GM12878 (cell line): Measurements from ENCODE around the gene MALSU1. TPM values are rescaled to one million over a fixed set of nuclear protein-coding genes. Genes with fewer than 3 reads are reported as not detected.

ENCODE experiments used
- ATAC-seq: fragments of 200-7000 bp; cut with Tn5 transposase; 3 replicates; pipeline ENCODE4 v1.9.1; 2020; ENCODE audit warnings: mild to moderate bottlenecking, moderate library complexity
- BruUV-seq: library from RNA; stranded (reverse); fragments of 400-500 nt; replicated peaks from 2 replicates; lab custom pipeline; 2021; lab: Mats Ljungman, UMichigan
- CTCF ChIA-PET: fragments of 300-600 bp; sonication (Branson Sonifier 250); formaldehyde crosslinking; extraction: SDS; loops from one replicate; lab custom pipeline; 2021; ENCODE audit warnings: inconsistent platforms; lab: Yijun Ruan, JAX
- POLR2A ChIA-PET: fragments of 350-600 bp; formaldehyde crosslinking; extraction: SDS; loops from one replicate; lab custom pipeline; 2021; ENCODE audit warnings: inconsistent platforms; lab: Charles Lee
- RAD21 ChIA-PET: fragments of 300-600 bp; sonication (Branson Sonifier 250); formaldehyde crosslinking; loops from one replicate; lab custom pipeline; 2023; ENCODE audit warnings: antibody characterized with exemption; ENCODE audit not compliant: unreplicated experiment; lab: Charles Lee
- SMC1A ChIA-PET: fragments of 300-600 bp; sonication (Branson Sonifier 250); formaldehyde crosslinking; loops from one replicate; lab custom pipeline; 2023; ENCODE audit not compliant: unreplicated experiment, uncharacterized antibody; lab: Charles Lee
- DNase-seq: peaks from one replicate; pipeline ENCODE4 v3.0.0-alpha.2; 2011; ENCODE audit warnings: low read depth, low spot score
- FAIRE-seq: peaks from 3 replicates; lab custom pipeline; 2011; peaks lifted over from hg19 to GRCh38; lab: Jason Lieb, UNC
- H2AFZ ChIP-seq: 2 replicates; pipeline ENCODE4 v1.6.0; 2011; ENCODE audit warnings: low read depth, low read length, control low read depth; ENCODE audit not compliant: control insufficient read depth
- H3K27ac ChIP-seq: 2 replicates; pipeline ENCODE4 v1.5.1; 2011; ENCODE audit warnings: control low read depth; ENCODE audit not compliant: control insufficient read depth, insufficient read depth
- H3K27me3 ChIP-seq, 2 experiments: replicated peaks in 1 of 2; 2 replicates each; pipeline versions ENCODE4 v1.6.0 to v1.6.1; 2011; ENCODE audit warnings: low read length in 1 of 2; ENCODE audit not compliant: control insufficient read depth in 2 of 2, insufficient read depth in 2 of 2
- H3K36me3 ChIP-seq, 2 experiments: 2 replicates each; pipeline ENCODE4 v1.5.1; 2011; ENCODE audit warnings: low read length in 1 of 2; ENCODE audit not compliant: control insufficient read depth in 2 of 2, insufficient read depth in 2 of 2
- H3K4me1 ChIP-seq: 2 replicates; pipeline ENCODE4 v1.6.1; 2011; ENCODE audit warnings: mild to moderate bottlenecking, low read length, moderate library complexity, mixed read lengths; ENCODE audit not compliant: control insufficient read depth, insufficient read depth
- H3K4me2 ChIP-seq: 2 replicates; pipeline ENCODE4 v1.6.0; 2011; ENCODE audit warnings: control low read depth; ENCODE audit not compliant: control insufficient read depth, insufficient read depth
- H3K4me3 ChIP-seq: fragments of 200-600 bp; sonication (generic); 2 replicates; pipeline ENCODE4 v1.5.1; 2016
- H3K79me2 ChIP-seq: 2 replicates; pipeline ENCODE4 v1.6.0; 2011; ENCODE audit warnings: low read length; ENCODE audit not compliant: control insufficient read depth, insufficient read depth
- H3K9ac ChIP-seq: 2 replicates; pipeline ENCODE4 v1.8.0; 2011; ENCODE audit warnings: low read length, control low read depth, mixed read lengths; ENCODE audit not compliant: control insufficient read depth, insufficient read depth
- H3K9me3 ChIP-seq: replicated peaks from 3 replicates; pipeline ENCODE4 v1.5.1; 2011; ENCODE audit warnings: mild to moderate bottlenecking, low read length; ENCODE audit not compliant: control insufficient read depth, insufficient read depth
- H4K20me1 ChIP-seq: 2 replicates; pipeline ENCODE4 v1.6.0; 2011; ENCODE audit not compliant: control insufficient read depth, insufficient read depth
- HCFC1 ChIP-seq: fragments of 150-350 bp; IDR thresholded peaks from 2 replicates; pipeline ENCODE4 v1.6.1; 2014; ENCODE audit warnings: low read length
- HDAC2 ChIP-seq: fragments of 200-600 bp; sonication (generic); IDR thresholded peaks from 2 replicates; pipeline ENCODE4 v1.6.1; 2017
- MEF2A ChIP-seq: IDR thresholded peaks from 2 replicates; pipeline ENCODE4 v1.6.1; 2011; ENCODE audit warnings: low read depth, mild to moderate bottlenecking, low read length, moderate library complexity; ENCODE audit not compliant: insufficient read depth
- NFYB ChIP-seq: IDR thresholded peaks from 2 replicates; pipeline ENCODE4 v1.6.1; 2011; ENCODE audit warnings: low read depth, mild to moderate bottlenecking, low read length, improper control_type of control experiment, moderate library complexity; ENCODE audit not compliant: insufficient read depth
- NR2C1 ChIP-seq: fragments of 450-650 bp; IDR thresholded peaks from 2 replicates; pipeline ENCODE4 v1.6.1; 2017; ENCODE audit warnings: antibody characterized with exemption, mild to moderate bottlenecking, moderate library complexity
- SPI1 ChIP-seq: IDR thresholded peaks from 2 replicates; pipeline ENCODE4 v1.6.1; 2011; ENCODE audit warnings: low read depth, mild to moderate bottlenecking, low read length, moderate library complexity, borderline replicate concordance; ENCODE audit not compliant: insufficient read depth
- SREBF2 ChIP-seq: IDR thresholded peaks from 2 replicates; pipeline ENCODE4 v1.6.1; 2012; ENCODE audit warnings: mild to moderate bottlenecking, low read length
- STAT3 ChIP-seq: IDR thresholded peaks from 2 replicates; pipeline ENCODE4 v1.6.1; 2011; ENCODE audit warnings: low read depth, low read length, improper control_type of control experiment
- TARDBP ChIP-seq: IDR thresholded peaks from 2 replicates; pipeline ENCODE4 v1.6.1; 2016; ENCODE audit warnings: borderline replicate concordance
- TCF3 ChIP-seq: IDR thresholded peaks from 2 replicates; pipeline ENCODE4 v1.6.1; 2012; ENCODE audit warnings: low read depth, mild to moderate bottlenecking, low read length, borderline replicate concordance; ENCODE audit not compliant: insufficient read depth
- WGBS: methylation state at CpG from one replicate; pipeline ENCODE4 v1.1.6; 2016; ENCODE audit warnings: low lambda C conversion rate; ENCODE audit not compliant: insufficient replicate concordance, insufficient coverage; ENCODE audit errors: missing lambda C conversion rate; 5-methylcytosine and 5-hydroxymethylcytosine counted together
- in situ Hi-C: fragments of 300-500 bp; cut with MboI; formaldehyde crosslinking; loops from 9 replicates; pipeline ENCODE4 v1.14.3; 2018; ENCODE audit warnings: mixed read lengths
- intact Hi-C: fragments of 100-400 bp; cut with micrococcal nuclease; formaldehyde crosslinking; loops from one replicate; pipeline ENCODE4 v1.14.2; 2022; ENCODE audit not compliant: unreplicated experiment
- polyA plus RNA-seq, 11 experiments: library from polyadenylated mRNA; depleted of rRNA in 4 of 11; unstranded in 6 of 11; stranded (reverse) in 5 of 11; fragments of >200 nt; fragmentation: Nextera tagmentation in 4 of 11; fragmentation: Illumina TruSeq in 1 of 11; extraction: Ambion mirVana in 4 of 11; extraction: Trizol in 1 of 11; gene quantifications; 1 replicate in 1 of 11; 2 replicates in 10 of 11; pipeline versions ENCODE4 v1.2.1 to v1.2.3, GENCODE V29; 2011 to 2016; ENCODE audit warnings: inconsistent platforms in 2 of 11, missing spikeins in 2 of 11, low read depth in 1 of 11
- total RNA-seq, 4 experiments: library from RNA; depleted of rRNA in 3 of 4; stranded (reverse); fragments of >200 nt in 3 of 4; fragmentation: Illumina TruSeq in 1 of 4; extraction: Trizol in 1 of 4; gene quantifications; 2 replicates each; pipeline versions ENCODE4 v1.2.1 to v1.2.3, GENCODE V29; 2013 to 2021
- TF ChIP-seq, protein P1 (sequence below): IDR thresholded peaks from 2 replicates; pipeline ENCODE4 v1.6.1; 2011; ENCODE audit warnings: borderline replicate concordance, low read depth, mild to moderate bottlenecking, moderate library complexity, low read length; ENCODE audit not compliant: insufficient read depth, poor library complexity, severe bottlenecking
- TF ChIP-seq, protein P2 (sequence below): fragments of 450-650 bp; IDR thresholded peaks from 2 replicates; pipeline ENCODE4 v1.6.1; 2017; ENCODE audit warnings: antibody characterized with exemption, mild to moderate bottlenecking, moderate library complexity
- TF ChIP-seq, protein P3 (sequence below): IDR thresholded peaks from 2 replicates; pipeline ENCODE4 v1.6.1; 2012; ENCODE audit warnings: low read length, inconsistent platforms

The MALSU1 gene
- total and polyA plus RNA-seq, 10 of the 15 experiments (the other 5 are each of a cell fraction or from before 2014, with no cell fraction given): 8.5 to 159 (median 73.7) TPM

DNA sequence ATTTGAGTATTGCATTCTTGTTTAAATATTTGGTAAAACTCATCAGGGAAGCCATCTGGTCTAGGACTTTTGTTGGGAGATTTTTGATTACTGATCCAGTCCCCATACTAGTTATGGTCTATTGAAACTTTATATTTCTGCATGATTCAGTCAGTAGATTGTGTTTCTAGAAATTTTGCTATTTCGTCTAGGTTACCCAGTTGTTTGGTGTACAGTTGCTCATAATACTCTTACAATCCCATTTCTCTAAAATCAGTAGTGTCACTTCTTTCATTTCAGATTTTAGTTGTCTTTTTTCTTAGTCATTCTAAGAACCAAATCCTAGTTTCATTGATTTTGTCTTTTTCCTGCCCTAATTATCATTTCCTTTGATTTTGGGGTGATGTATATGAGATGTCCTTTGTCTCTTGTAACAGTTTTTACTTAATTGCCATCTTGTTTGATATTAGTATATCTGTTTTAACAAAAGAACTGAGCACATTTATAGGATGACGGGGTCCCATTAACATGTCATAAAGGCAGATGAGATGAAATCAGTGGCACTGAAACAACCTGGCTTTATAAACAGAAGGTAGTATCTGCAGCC, 7.9 kb downstream of the MALSU1 start:
- in situ Hi-C loops (no loop called here), intact Hi-C loops (no loop called here)
- peaks cover 8 to 17% of the 10 kb centered on the region in 2 experiments; a peak in 3 of 4 replicates for H3K36me3 ChIP-seq
- no TSS peak for BruUV-seq
- H3K4me1 ChIP-seq: peaks cover 9% of the 10 kb centered on the region
- no peak for TF ChIP-seq HDAC2
- TF ChIP-seq STAT3: no peak
- no peak for TF ChIP-seq TARDBP
- TF ChIP-seq NFYB: no peak
- TF ChIP-seq, protein P1, sequence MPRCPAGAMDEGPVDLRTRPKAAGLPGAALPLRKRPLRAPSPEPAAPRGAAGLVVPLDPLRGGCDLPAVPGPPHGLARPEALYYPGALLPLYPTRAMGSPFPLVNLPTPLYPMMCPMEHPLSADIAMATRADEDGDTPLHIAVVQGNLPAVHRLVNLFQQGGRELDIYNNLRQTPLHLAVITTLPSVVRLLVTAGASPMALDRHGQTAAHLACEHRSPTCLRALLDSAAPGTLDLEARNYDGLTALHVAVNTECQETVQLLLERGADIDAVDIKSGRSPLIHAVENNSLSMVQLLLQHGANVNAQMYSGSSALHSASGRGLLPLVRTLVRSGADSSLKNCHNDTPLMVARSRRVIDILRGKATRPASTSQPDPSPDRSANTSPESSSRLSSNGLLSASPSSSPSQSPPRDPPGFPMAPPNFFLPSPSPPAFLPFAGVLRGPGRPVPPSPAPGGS: no peak
- TF ChIP-seq, protein P2, sequence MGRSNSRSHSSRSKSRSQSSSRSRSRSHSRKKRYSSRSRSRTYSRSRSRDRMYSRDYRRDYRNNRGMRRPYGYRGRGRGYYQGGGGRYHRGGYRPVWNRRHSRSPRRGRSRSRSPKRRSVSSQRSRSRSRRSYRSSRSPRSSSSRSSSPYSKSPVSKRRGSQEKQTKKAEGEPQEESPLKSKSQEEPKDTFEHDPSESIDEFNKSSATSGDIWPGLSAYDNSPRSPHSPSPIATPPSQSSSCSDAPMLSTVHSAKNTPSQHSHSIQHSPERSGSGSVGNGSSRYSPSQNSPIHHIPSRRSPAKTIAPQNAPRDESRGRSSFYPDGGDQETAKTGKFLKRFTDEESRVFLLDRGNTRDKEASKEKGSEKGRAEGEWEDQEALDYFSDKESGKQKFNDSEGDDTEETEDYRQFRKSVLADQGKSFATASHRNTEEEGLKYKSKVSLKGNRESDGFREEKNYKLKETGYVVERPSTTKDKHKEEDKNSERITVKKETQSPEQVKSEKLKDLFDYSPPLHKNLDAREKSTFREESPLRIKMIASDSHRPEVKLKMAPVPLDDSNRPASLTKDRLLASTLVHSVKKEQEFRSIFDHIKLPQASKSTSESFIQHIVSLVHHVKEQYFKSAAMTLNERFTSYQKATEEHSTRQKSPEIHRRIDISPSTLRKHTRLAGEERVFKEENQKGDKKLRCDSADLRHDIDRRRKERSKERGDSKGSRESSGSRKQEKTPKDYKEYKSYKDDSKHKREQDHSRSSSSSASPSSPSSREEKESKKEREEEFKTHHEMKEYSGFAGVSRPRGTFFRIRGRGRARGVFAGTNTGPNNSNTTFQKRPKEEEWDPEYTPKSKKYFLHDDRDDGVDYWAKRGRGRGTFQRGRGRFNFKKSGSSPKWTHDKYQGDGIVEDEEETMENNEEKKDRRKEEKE: no peak
- TF ChIP-seq, protein P3, sequence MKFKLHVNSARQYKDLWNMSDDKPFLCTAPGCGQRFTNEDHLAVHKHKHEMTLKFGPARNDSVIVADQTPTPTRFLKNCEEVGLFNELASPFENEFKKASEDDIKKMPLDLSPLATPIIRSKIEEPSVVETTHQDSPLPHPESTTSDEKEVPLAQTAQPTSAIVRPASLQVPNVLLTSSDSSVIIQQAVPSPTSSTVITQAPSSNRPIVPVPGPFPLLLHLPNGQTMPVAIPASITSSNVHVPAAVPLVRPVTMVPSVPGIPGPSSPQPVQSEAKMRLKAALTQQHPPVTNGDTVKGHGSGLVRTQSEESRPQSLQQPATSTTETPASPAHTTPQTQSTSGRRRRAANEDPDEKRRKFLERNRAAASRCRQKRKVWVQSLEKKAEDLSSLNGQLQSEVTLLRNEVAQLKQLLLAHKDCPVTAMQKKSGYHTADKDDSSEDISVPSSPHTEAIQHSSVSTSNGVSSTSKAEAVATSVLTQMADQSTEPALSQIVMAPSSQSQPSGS: no peak
- no peak for TF ChIP-seq SREBF2
- TF ChIP-seq SPI1: no peak
- no peak for TF ChIP-seq MEF2A
- no peak for TF ChIP-seq NR2C1
- no peak for TF ChIP-seq TCF3
- TF ChIP-seq HCFC1: no peak
- no peak overlapping the region; the same call in 1 of the 2 replicates for H3K4me2 ChIP-seq
- no peak overlapping the region for H2AFZ ChIP-seq
- no peaks in the 10 kb centered on the region for H3K27me3 ChIP-seq
- peaks cover 1% of the 10 kb centered on the region; the same call in 1 of the 3 replicates for H3K9me3 ChIP-seq
- SMC1A ChIA-PET: no interaction called here
- DNase-seq: no peak
- WGBS: 100% methylated on average over 2 of the region's 2 CpGs
- H3K27ac ChIP-seq: no peak overlapping the region; the same call in 1 of the 2 replicates
- H3K9ac ChIP-seq: no peak overlapping the region
- H4K20me1 ChIP-seq: no peaks in the 10 kb centered on the region
- no peak for FAIRE-seq
- no peak overlapping the region; the same call in 1 of the 2 replicates for H3K4me3 ChIP-seq
- peaks cover 32% of the 10 kb centered on the region for H3K79me2 ChIP-seq
- ATAC-seq: peak; percentile 35
- POLR2A ChIA-PET: no interaction called here
- CTCF ChIA-PET: no interaction called here
- RAD21 ChIA-PET: no interaction called here
